Fibroblast of peridontal ligament (primary cell): Measurements from ENCODE around the gene MAP2K1.
A peak's percentile ranks its signal among the peaks of the same experiment; 100 is the strongest.
"Not testable (repeated sequence)": the region's sequence is repeated elsewhere in the genome, so short reads cannot be mapped to it uniquely, and the experiment has no call there.

ENCODE experiments used
- DNase-seq: peaks from one replicate; pipeline ENCODE4 v3.0.0-alpha.2; 2010; ENCODE audit errors: extremely low read depth

Gene MAP2K1

DNA sequence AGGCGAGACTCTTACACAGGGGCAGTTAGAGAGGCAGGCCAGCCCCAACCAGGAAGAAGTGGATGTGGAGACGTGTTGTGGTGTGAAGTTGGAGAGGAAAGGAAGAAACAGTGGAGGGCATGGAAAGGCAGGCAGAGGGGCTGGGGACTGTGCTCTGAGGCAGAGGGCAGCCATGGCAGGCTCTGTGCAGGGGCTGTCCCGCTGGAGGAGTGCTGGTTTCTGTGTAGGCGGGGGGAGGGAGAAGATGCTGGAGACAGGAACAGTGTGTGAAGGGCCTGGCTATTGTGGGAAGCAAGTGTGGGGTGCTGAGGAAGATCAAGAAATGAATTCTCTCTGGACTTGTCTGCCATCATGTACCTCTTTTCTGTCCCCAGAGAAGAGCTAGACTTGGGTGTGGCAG lies 89.8 kb downstream of the MAP2K1 start:
- no peak for DNase-seq

GRCh38 chr15:66477011-66477410 lies 90.3 kb downstream of the MAP2K1 start:
- DNase-seq, result no peak

DNA sequence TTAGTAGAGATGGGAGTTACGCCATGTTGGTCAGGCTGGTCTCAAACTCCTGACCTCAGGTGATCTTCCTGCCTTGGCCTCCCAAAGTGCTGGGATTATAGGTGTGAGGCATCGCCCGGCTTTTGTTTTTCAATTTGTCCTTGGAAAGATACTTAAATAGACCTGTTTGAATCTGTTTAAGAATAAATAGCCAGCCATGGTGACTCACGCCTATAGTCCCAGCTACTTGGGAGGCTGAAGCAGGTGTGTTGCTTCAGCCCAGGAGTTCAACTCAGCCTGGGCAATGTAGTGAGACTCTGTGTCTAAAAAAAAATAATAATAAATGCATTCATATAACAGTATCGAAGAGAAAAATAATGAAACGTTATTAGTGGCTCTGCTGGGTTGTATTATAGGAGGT lies 93.6 kb downstream of the MAP2K1 start:
- no peak for DNase-seq

- DNase-seq, result no peak
Observed at GRCh38 chr15:66481107-66481856, 94.6 kb downstream of the MAP2K1 start.

GRCh38 chr15:66482539-66482938 lies 95.8 kb downstream of the MAP2K1 start:
- no peak for DNase-seq

DNA sequence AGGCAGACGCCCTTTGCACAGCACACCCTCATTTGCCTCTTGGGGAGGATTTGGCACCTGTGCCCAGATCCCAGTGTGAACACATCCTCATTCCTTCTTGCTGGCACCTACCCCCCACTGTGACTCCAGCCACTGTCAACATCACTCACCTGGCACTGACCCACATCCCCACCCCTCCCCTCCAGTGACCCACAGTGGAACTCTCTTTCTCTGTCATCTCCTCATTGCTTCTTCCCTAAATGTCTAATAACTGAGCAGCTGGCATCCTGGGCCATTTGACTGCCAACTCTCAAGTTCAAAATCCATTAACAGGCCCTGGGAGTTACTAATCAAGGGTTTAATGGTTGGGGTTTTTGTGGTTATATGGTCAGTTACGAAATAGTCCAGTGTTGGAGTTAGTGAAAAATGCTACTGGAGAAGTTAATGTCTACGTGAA lies 96.4 kb downstream of the MAP2K1 start:
- peak; percentile 61 for DNase-seq

DNA sequence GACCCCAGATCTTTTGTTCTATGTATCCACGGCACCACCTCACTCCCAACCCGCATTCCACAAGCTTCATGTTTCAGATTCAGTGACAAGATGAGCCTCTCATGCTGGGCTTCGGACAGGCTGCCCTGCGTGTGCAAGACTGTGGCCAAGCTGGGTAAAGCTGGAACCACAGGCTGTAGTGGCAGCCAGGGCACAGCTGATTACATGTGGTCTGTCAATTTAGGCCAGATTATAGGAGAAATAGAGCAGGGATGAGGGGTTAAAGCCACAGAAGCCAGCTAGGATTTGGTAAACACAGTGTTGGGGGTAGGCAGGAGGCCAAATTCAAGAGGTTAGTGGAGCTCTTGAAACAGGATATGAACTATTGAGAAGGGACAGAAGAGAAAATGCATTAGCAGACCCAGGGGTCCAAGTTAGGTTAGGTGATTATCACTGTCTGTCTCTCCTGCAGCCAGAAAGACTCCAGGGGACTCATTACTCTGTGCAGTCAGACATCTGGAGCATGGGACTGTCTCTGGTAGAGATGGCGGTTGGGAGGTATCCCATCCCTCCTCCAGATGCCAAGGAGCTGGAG lies 97.9 kb downstream of the MAP2K1 start:
- DNase-seq, result no peak

DNA sequence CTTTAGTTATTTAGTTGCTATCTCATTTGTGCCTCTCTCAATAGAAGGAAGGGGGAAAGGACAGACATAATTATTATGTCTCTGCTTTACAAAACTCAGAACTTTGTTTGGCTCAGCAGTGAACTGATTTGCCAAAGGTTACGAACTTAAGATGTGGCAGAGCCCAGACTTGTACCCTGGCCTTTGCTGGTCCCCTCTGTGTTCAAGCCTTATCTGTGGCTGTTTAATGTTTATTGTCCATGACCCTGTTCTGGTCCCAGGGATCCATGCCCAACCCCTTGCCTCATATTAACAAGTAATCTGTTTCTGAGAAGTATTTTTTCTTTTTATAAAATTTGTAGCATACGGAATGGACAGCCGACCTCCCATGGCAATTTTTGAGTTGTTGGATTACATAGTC lies 100.2 kb downstream of the MAP2K1 start:
- DNase-seq, result no peak

GRCh38 chr15:66488525-66488924 lies 101.8 kb downstream of the MAP2K1 start:
- no peak for DNase-seq

DNA sequence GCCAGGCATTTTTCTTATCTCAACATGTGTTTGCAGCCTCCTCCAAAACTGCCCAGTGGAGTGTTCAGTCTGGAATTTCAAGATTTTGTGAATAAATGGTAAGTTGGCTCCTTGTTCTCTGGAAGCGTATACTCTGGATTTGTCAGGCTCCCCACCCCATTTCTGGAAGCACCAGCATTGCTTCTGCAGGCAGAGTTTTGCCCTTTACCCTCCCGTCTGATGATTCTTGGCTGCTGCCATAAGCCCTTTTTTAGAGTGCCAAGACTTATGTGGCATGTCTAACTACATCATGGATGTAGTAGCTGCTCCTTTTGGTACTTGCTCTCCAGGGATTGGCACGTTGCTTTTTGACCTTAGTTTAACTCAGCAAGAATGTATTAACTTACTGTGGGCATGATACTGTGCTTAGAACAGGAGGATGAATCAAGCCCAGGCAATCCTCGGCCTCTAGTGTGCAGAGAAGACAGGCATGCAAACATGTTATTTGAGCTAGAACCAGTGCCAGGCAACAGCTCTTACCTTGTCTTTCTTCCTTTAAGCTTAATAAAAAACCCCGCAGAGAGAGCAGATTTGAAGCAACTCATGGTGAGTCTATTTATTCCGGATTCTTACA lies 102.6 kb downstream of the MAP2K1 start:
- DNase-seq, result no peak

DNA sequence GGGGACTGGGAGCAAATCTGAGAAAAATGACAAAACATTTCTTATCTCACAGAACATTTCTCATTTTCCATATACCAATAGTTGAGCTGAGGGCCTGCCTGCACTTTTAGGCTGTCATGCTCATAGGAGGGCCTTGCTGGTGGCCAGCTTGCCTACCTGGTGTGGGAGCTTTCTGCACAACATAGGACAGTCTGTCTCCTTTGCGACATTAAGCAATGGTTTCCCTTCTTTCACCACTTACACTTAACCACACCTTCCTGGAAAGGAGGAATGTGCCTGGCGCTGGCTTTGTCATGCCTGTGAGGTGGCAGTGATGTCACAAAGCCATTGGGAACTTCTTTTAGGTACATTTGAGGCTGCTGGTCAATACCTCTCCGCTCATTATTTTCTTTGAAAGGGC lies 105.1 kb downstream of the MAP2K1 start:
- no peak for DNase-seq

DNA sequence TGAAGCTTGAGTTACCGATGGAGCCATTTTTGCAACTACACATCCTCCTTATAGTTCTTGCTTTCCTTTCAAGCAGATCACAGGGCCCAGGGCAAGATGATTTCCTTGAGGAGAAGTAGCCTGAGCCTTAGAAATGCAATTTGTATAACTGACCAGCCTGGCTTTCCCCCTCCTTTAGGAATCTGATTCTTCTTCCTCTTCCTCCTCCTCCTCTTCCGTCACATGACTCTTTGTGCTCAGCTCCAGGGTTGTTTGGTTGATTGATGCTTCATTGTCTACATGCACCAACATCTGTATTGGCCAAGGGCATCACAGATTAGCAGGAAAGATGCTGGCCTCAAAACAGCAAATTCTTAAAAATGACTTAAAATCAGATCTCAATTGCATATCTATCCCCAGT lies 107.5 kb downstream of the MAP2K1 start:
- DNase-seq, result no peak

GRCh38 chr15:66496951-66497501 lies 110.3 kb downstream of the MAP2K1 start:
- DNase-seq, result no peak

DNA sequence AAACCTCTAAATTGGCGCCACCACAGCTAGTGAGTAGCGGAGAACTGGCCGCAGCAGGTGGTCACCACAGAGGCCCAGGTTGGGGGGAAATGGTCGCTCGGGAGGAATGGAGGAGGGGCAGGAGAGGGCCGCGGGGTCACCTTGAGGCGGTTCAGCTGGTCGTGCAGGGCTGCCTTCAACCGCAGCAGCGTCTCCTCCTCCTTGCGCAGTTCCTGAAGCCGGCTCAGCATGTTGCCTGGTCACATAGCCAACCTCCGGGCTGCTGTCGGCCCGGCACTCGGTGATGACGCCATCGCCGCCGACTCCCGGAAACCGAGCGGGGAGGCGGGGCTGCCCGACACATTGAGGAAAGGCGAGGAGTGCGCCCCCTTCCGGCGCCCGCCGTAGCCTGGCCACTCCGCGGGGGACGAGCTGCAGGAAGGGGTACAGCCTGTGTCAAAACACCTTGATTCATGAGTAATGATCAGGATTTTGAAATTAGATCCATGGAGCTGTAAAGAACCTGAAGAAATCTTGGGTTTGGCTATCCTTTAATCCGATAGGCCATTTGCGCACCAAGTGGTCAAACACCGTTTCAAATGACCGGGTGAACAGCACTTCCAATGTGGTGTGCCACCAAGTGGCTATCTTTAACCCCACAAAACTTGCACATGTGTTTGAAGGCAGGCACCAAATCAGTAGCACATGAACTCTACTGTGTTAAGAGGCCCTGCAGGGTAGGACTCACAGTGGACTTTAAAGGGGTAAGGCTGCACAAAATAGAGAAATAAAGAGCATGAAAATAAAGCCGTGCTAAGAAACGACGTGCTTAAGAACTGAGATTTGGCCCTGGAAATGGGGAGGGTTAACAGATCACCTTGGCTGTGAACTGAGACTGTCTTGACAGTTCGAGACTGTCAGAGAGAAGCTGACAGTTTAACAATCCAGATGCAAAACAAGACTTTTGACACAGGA lies 111.1 kb downstream of the MAP2K1 start, which contains the start of gene SNAPC5:
SNAPC5 (minus strand) TSS at position 261 of the 954 bp plus-strand sequence; CDS start at position 230, 31 bp downstream.
- DNase-seq, result peak; percentile 89

GRCh38 chr15:66498501-66499386 lies 112.0 kb downstream of the MAP2K1 start:
- peak; percentile 76 for DNase-seq

- not testable (repeated sequence) for DNase-seq
Observed at GRCh38 chr15:66500346-66500745, 113.6 kb downstream of the MAP2K1 start.

- no peak for DNase-seq
Observed at GRCh38 chr15:66502491-66502890, 115.8 kb downstream of the MAP2K1 start.

DNA sequence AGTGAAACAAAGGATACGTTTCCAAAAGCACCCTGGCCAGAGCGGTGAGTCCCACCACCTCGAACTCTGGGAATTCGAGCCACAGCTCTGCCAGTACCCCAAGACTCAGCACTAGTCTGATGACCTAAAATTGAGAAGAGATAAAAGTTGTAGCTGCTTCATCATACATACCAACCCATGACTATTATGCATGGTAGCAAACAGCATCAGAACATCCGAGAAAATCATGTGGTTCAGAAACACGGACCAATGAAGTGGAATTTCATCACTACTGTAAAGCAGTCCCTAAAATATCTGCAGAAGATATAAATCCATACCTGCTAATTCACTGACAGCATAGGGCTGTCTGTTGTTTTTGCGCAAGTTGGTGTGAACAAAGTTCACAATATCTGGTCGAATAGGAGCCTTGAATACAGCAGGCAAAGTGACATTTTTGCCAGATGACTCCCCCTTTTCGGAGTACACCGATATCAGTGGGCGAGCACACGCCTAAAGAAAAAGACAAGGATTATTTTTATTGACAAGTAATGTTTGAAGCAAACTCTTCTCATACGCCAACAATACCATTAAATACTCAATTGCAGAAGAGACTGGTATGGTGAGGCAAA lies 116.4 kb downstream of the MAP2K1 start:
- not testable (repeated sequence) for DNase-seq

GRCh38 chr15:66503780-66504562 lies 117.3 kb downstream of the MAP2K1 start:
- DNase-seq, result no peak
